ENCODE data around the gene ASB15.

- no peak for TF ChIP-seq POLR2A (IDR thresholded peaks at IDR 0.05)
- no peak for TF ChIP-seq CTCF (IDR thresholded peaks at IDR 0.05)
Observed at GRCh38 chr7:123581162-123581459, 20.5 kb upstream of the ASB15 start.
